Colonic mucosa (tissue), 4 donors: ENCODE measurements around the gene TMSB10. TPM values are rescaled to one million over a fixed set of nuclear protein-coding genes. Genes with fewer than 3 reads are reported as not detected.
"Not testable (repeated sequence)": the region's sequence is repeated elsewhere in the genome, so short reads cannot be mapped to it uniquely, and the experiment has no call there.

ENCODE experiments used
- DNase-seq: peaks from one replicate; pipeline ENCODE4 v3.0.0-alpha.2; 2020
- H3K27ac ChIP-seq: fragments of 200-600 bp; one replicate; pipeline ENCODE4 v1.8.0; 2021
- H3K27me3 ChIP-seq: fragments of 200-600 bp; one replicate; pipeline ENCODE4 v1.8.0; 2021
- H3K36me3 ChIP-seq: fragments of 200-600 bp; one replicate; pipeline ENCODE4 v1.8.0; 2021
- H3K4me1 ChIP-seq: fragments of 200-600 bp; one replicate; pipeline ENCODE4 v1.8.0; 2021; ENCODE audit warnings: mild to moderate bottlenecking
- H3K4me3 ChIP-seq: fragments of 200-600 bp; one replicate; pipeline ENCODE4 v1.8.0; 2021
- H3K9ac ChIP-seq, 2 donors: one replicate each; pipeline ENCODE4 v1.7.0; 2013; ENCODE audit warnings: control low read depth in 2 of 2, low read depth in 2 of 2, low read length in 2 of 2
- H3K9me3 ChIP-seq: fragments of 200-600 bp; one replicate; pipeline ENCODE4 v1.8.0; 2021
- intact Hi-C: fragments of 100-400 bp; cut with DNase I; formaldehyde crosslinking; loops from one replicate; pipeline ENCODE4 v1.14.1; 2022
- total RNA-seq, 2 donors: library from RNA; stranded (reverse); fragmentation: NEBNext Ultra II Directional in 1 of 2; extraction: Animal tissue kit (Norgen Biotek cat#: 25700) in 1 of 2; gene quantifications; one replicate each; pipeline ENCODE4 v1.2.1, GENCODE V29; 2021
- TF ChIP-seq, protein P1 (sequence below): fragments of 200-600 bp; IDR thresholded peaks from one replicate; pipeline ENCODE4 v1.8.0; 2022; ENCODE audit warnings: antibody characterized with exemption, mild to moderate bottlenecking
- donor health status: healthy.
- donor health status: DM: no; HTN: no; CAD: no.
- donor health status: DM: no; HTN: no; CAD: no.

Gene TMSB10
- total RNA-seq, 2 donors from 2014 or later: 2,226 to 3,150 TPM

DNA sequence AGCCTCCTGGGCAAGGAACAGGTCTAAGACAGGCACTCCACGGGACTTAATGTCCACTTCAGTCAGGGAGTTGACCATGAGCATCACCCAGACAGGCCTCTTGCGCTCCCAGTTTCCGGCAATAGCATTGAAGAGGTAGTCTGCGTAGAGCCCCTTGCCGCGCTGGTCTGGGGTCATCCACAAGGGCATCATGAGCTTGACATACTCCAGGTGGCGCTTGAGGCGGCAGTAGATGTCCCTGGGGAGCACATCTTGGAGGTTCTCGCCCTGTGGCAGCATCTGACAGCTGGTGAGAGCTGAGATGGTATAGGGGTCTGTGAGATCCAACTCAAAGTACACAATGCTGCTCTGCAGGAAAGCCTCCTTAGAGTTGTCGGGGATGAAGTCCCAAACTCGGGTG, 35.1 kb upstream of the TMSB10 start:
- H3K4me3 ChIP-seq: no peak overlapping the region
- no peaks in the 10 kb centered on the region for H3K4me1 ChIP-seq
- no peak for DNase-seq
- H3K9me3 ChIP-seq: no peaks in the 10 kb centered on the region
- H3K9ac ChIP-seq: no peak overlapping the region
- no peaks in the 10 kb centered on the region for H3K27me3 ChIP-seq
- intact Hi-C loops: loop anchor here (10.0 kb wide), 1 partner anchor 236 kb away; no protein-coding TSS in a partner anchor
- H3K27ac ChIP-seq: no peak overlapping the region
- TF ChIP-seq, protein P1, sequence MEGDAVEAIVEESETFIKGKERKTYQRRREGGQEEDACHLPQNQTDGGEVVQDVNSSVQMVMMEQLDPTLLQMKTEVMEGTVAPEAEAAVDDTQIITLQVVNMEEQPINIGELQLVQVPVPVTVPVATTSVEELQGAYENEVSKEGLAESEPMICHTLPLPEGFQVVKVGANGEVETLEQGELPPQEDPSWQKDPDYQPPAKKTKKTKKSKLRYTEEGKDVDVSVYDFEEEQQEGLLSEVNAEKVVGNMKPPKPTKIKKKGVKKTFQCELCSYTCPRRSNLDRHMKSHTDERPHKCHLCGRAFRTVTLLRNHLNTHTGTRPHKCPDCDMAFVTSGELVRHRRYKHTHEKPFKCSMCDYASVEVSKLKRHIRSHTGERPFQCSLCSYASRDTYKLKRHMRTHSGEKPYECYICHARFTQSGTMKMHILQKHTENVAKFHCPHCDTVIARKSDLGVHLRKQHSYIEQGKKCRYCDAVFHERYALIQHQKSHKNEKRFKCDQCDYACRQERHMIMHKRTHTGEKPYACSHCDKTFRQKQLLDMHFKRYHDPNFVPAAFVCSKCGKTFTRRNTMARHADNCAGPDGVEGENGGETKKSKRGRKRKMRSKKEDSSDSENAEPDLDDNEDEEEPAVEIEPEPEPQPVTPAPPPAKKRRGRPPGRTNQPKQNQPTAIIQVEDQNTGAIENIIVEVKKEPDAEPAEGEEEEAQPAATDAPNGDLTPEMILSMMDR: no peak
- no peaks in the 10 kb centered on the region for H3K36me3 ChIP-seq

DNA sequence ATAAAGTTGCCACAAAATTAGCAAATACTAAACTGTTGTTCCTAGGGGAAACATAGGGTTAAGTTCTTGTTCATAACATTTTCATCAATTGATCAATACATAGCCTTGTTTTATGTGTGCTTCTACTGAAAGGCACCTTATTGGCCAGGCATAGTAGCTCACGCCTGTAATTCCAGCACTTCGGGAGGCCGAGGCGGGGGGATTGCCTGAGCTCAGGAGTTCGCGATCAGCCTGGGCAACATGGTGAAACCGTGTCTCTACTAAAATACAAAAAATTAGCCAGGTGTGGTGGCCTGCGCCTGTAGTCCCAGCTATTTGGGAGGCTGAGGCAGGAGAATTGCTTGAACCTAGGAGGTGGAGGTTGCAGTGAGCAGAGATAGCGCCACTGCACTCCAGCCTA, 32.8 kb upstream of the TMSB10 start:
- not testable (repeated sequence) for H3K27me3 ChIP-seq, H3K4me1 ChIP-seq, H3K27ac ChIP-seq, H3K4me3 ChIP-seq, H3K9ac ChIP-seq, DNase-seq, H3K9me3 ChIP-seq, H3K36me3 ChIP-seq
- intact Hi-C loops: loop anchor here (10.0 kb wide), 1 partner anchor 238 kb away; no protein-coding TSS in a partner anchor

DNA sequence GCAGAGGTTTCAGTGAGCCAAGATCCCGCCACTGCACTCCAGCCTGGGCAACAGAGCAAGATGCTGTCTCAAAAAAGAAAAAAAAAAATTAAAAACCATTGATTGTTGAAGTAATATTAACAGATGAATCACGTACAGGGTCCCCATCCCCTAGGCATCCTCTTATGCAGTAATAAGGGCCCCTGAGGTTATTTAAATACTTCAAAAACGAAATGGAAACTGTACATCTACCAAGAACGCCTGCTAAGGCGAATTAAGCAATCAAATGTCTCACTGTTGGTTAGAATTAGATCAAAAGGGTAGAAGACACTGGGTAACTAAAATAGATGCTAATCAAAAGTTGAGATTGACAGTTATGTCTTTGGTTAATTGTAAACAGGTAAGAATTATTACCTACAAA, 32.1 kb upstream of the TMSB10 start:
- Histone ChIP-seq H3K4me1 (no peaks in the 10 kb centered on the region), H3K27ac (no peak overlapping the region), H3K9me3 (no peaks in the 10 kb centered on the region), H3K27me3 (no peaks in the 10 kb centered on the region), H3K4me3 (no peak overlapping the region), H3K9ac (no peak overlapping the region), H3K36me3 (no peaks in the 10 kb centered on the region)
- intact Hi-C loops: loop anchor here (10.0 kb wide), 1 partner anchor 239 kb away; no protein-coding TSS in a partner anchor
- no peak for DNase-seq
- TF ChIP-seq, protein P1: no peak

DNA sequence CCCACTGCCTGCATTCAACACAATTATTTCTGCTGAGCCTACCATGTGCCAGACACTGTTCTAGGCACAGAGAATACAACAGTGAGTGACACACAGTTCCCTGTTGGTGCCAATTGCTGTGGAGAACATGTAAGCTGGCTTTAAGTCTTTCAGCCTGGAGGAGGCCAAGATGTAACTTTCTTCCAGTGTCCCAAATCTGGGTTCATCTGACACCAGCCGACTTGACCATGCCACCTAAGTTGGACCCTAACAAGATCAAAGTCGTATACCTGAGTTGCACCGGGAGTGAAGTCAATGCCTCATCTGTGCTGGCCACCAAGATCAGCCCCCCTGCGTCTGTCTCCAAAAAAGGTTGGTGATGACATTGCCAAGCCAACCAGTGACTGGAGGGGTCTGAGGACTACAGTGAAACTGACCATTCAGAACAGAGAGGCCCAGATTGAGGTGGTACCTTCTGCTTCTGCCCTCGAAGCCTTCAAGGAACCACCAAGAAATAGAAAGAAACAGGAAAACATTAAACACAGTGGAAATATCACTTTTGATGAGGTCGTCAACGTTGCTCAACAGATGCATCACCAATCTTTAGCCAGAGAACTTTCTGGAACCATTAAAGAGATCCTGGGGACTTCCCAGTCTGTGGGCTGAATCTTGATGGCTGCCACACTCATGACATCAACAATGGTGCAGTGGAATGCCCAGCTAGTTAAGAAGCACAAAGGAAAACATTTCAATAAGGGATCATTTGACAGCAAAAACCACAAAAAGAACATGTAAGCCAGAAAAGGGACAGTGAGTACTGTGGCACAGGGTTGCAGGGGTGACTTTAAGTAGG, 30.9 kb upstream of the TMSB10 start:
- TF ChIP-seq, protein P1: no peak
- H3K4me3 ChIP-seq: no peak overlapping the region
- no peak overlapping the region for H3K9ac ChIP-seq
- H3K9me3 ChIP-seq: no peaks in the 10 kb centered on the region
- no peak overlapping the region for H3K27ac ChIP-seq
- intact Hi-C loops: loop anchor here (10.0 kb wide), 1 partner anchor 240 kb away; no protein-coding TSS in a partner anchor
- H3K36me3 ChIP-seq: no peaks in the 10 kb centered on the region
- no peak for DNase-seq
- no peaks in the 10 kb centered on the region for H3K27me3 ChIP-seq
- H3K4me1 ChIP-seq: no peaks in the 10 kb centered on the region

DNA sequence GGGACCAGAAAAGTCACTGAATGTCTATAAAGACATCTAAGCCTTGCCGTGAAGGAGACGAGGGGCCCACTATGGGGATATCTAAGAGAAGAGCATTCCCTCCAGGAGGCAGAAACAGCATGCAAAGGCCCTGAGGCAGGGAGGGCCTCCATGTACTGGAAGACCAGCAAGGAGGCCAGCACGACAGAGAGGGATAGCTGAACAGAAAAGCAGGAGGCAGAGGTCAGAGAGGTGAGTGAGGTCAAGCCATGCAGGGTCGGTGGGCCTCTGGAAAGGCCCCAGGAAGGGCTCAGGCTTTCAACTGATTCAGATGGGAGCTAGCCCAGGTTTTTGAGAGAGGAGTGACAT, 30.3 kb upstream of the TMSB10 start:
- intact Hi-C loops: loop anchor here (10.0 kb wide), 1 partner anchor 240 kb away; no protein-coding TSS in a partner anchor
- Histone ChIP-seq H3K4me1 (no peaks in the 10 kb centered on the region), H3K9me3 (no peaks in the 10 kb centered on the region), H3K27ac (no peak overlapping the region), H3K27me3 (no peaks in the 10 kb centered on the region), H3K36me3 (no peaks in the 10 kb centered on the region), H3K9ac (no peak overlapping the region), H3K4me3 (no peak overlapping the region)
- no peak for DNase-seq
- TF ChIP-seq, protein P1: no peak

DNA sequence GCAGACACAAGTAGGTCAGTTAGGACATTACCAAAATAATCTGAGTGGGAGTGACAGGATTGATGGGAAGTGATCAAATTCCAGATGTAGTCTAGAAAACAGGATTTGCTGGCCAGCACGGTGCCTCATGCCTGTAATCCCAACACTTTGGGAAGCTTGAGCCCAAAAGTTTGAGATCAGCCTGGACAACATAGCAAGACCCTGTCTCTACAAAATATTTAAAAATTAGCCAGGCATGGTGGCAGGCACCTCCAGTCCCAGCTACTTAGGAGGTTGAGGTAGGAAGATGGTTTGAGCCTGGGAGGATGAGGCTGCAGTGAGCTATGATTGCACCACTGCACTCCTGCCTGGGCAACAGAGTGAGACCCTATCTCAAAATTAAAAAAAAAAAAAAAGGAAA, 29.8 kb upstream of the TMSB10 start:
- H3K27me3 ChIP-seq, H3K9ac ChIP-seq, H3K4me3 ChIP-seq, H3K27ac ChIP-seq, DNase-seq, H3K36me3 ChIP-seq, H3K4me1 ChIP-seq, H3K9me3 ChIP-seq: not testable (repeated sequence)
- intact Hi-C loops: loop anchor here (10.0 kb wide), 1 partner anchor 241 kb away; no protein-coding TSS in a partner anchor
